ENCODE data around the gene SLC23A2. TPM values are rescaled to one million over a fixed set of nuclear protein-coding genes. Genes with fewer than 3 reads are reported as not detected.

SLC23A2 gene
- total RNA-seq, 2 experiments from 2014 or later: 14.3 to 25.7 TPM

- intact Hi-C loops (cut with micrococcal nuclease; ENCODE audit: unreplicated experiment): no loop called here
- POLR2A ChIA-PET: interaction anchor here (0.8 kb wide), 1 partner anchor 11 kb away, joined by 3 read pairs; no protein-coding TSS in a partner anchor
- H2AFZ ChIP-seq (ENCODE audit: low read length): no peak overlapping the region
- H3K36me3 ChIP-seq (ENCODE audit: insufficient read depth, low read length): peaks cover 16% of the 10 kb centered on the region
- H3K9me2 ChIP-seq (ENCODE audit: insufficient read depth, low read length): no peaks in the 10 kb centered on the region
- H3K9me3 ChIP-seq (ENCODE audit: low read length): no peaks in the 10 kb centered on the region
- no peak overlapping the region for H3K4me3 ChIP-seq (ENCODE audit: low read depth, low read length, poor library complexity, severe bottlenecking)
- DNase-seq (ENCODE audit: low spot score): no peak
- no peaks in the 10 kb centered on the region for H4K20me1 ChIP-seq (ENCODE audit: insufficient read depth, low read length)
- H3K4me2 ChIP-seq (ENCODE audit: low read length): no peak overlapping the region
- H3K79me2 ChIP-seq (ENCODE audit: insufficient read depth, low read depth, low read length): no peaks in the 10 kb centered on the region
- no peak overlapping the region for H3K27ac ChIP-seq (ENCODE audit: low read depth, low read length, poor library complexity, severe bottlenecking)
- no TSS peak for BruUV-seq (replicated peaks)
- TF ChIP-seq CTCF (conservative IDR thresholded peaks at IDR 0.05; ENCODE audit: low read length) (no peak), EZH2phosphoT487 (IDR thresholded peaks at IDR 0.05; ENCODE audit: borderline replicate concordance, low read depth, low read length) (no peak)
- no peaks in the 10 kb centered on the region for H3K4me1 ChIP-seq (ENCODE audit: insufficient read depth, low read length, poor library complexity, severe bottlenecking)
- CTCF ChIA-PET (ENCODE audit: unreplicated experiment): interaction anchor here (0.6 kb wide), 1 partner anchor 47 kb away, joined by 4 read pairs; no protein-coding TSS in a partner anchor
Measured at GRCh38 chr20:4883546-4883945, 117.8 kb downstream of the SLC23A2 start.

- POLR2A ChIA-PET: no interaction called here
Measured at GRCh38 chr20:4883051-4883450, 118.3 kb downstream of the SLC23A2 start.

More at GRCh38 chr20:4883051-4883450, 118.3 kb downstream of the SLC23A2 start:
- Histone ChIP-seq H3K4me2 (ENCODE audit: low read length) (no peak overlapping the region), H3K27ac (ENCODE audit: low read depth, low read length, poor library complexity, severe bottlenecking) (no peak overlapping the region), H3K4me1 (ENCODE audit: insufficient read depth, low read length, poor library complexity, severe bottlenecking) (no peaks in the 10 kb centered on the region), H3K79me2 (ENCODE audit: insufficient read depth, low read depth, low read length) (no peaks in the 10 kb centered on the region), H3K9me2 (ENCODE audit: insufficient read depth, low read length) (no peaks in the 10 kb centered on the region), H3K36me3 (ENCODE audit: insufficient read depth, low read length) (peaks cover 16% of the 10 kb centered on the region), H4K20me1 (ENCODE audit: insufficient read depth, low read length) (no peaks in the 10 kb centered on the region), H2AFZ (ENCODE audit: low read length) (no peak overlapping the region), H3K9me3 (ENCODE audit: low read length) (no peaks in the 10 kb centered on the region), H3K4me3 (ENCODE audit: low read depth, low read length, poor library complexity, severe bottlenecking) (no peak overlapping the region)
- intact Hi-C loops (cut with micrococcal nuclease; ENCODE audit: unreplicated experiment): no loop called here
- CTCF ChIA-PET (ENCODE audit: unreplicated experiment): interaction anchor here (0.6 kb wide), 1 partner anchor 47 kb away, joined by 4 read pairs; no protein-coding TSS in a partner anchor
- no TSS peak for BruUV-seq (replicated peaks)
- DNase-seq (ENCODE audit: low spot score): no peak
- TF ChIP-seq CTCF (conservative IDR thresholded peaks at IDR 0.05; ENCODE audit: low read length) (no peak), EZH2phosphoT487 (IDR thresholded peaks at IDR 0.05; ENCODE audit: borderline replicate concordance, low read depth, low read length) (no peak)
